Measurements from ENCODE around the gene SRRM2.

SRRM2 gene

GRCh38 chr16:2751577-2752034 lies 832 bp upstream of the SRRM2 start:
- peak overlapping the region; percentile 89 to 98 for H3K4me3 Mint-ChIP-seq
- peaks cover 0 to 2% of the 10 kb centered on the region in 2 donors for H3K9me3 Mint-ChIP-seq
- DNase-seq = no peak

GRCh38 chr16:2752850-2753732 lies 653 bp downstream of the SRRM2 start:
- Mint-ChIP-seq H3K4me3 (peak overlapping the region; percentile 89 to 98), H3K4me1 (ENCODE audit: low read depth in 2 of 2) (peaks cover 47 to 49% of the 10 kb centered on the region in 2 donors), H3K36me3 (ENCODE audit: insufficient read depth) (peaks cover 63% of the 10 kb centered on the region), H3K9me3 (peaks cover 0 to 2% of the 10 kb centered on the region in 2 donors), H3K27ac (peak overlapping the region; percentile 88 to 99), H3K27me3 (no peaks in the 10 kb centered on the region)
- no peak for DNase-seq
- peak; percentile 32 for ATAC-seq (replicated peaks)

More at GRCh38 chr16:2751577-2752034, 832 bp upstream of the SRRM2 start:
- peak overlapping the region; percentile 88 to 99 for H3K27ac Mint-ChIP-seq
- H3K4me1 Mint-ChIP-seq (ENCODE audit: low read depth in 2 of 2) = peaks cover 34 to 40% of the 10 kb centered on the region in 2 donors
- no peak for ATAC-seq (replicated peaks)
- peaks cover 53% of the 10 kb centered on the region for H3K36me3 Mint-ChIP-seq (ENCODE audit: insufficient read depth)
- H3K27me3 Mint-ChIP-seq = no peaks in the 10 kb centered on the region

DNA sequence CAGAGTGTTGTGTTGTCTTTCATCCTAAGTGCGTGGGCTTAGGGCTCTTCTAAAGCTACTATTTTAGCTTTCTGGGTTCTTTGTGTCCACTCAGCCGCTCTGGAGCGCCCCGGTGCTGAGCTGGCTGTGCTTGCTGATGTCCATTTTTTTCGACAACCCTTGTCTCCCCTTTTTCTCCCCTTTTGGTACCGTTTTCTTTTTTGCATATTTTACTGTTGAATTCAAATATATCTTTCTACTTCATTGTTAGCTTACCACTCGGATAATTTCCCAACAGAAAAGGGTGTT lies 1.2 kb downstream of the SRRM2 start:
- Mint-ChIP-seq H3K27ac (peak overlapping the region; percentile 88 to 99), H3K4me1 (ENCODE audit: low read depth in 2 of 2) (peaks cover 49 to 53% of the 10 kb centered on the region in 2 donors), H3K27me3 (no peaks in the 10 kb centered on the region), H3K4me3 (peak overlapping the region; percentile 89 to 98), H3K9me3 (peaks cover 0 to 2% of the 10 kb centered on the region in 2 donors), H3K36me3 (ENCODE audit: insufficient read depth) (peaks cover 69% of the 10 kb centered on the region)
- ATAC-seq (replicated peaks) (no peak), DNase-seq (no peak)

DNA sequence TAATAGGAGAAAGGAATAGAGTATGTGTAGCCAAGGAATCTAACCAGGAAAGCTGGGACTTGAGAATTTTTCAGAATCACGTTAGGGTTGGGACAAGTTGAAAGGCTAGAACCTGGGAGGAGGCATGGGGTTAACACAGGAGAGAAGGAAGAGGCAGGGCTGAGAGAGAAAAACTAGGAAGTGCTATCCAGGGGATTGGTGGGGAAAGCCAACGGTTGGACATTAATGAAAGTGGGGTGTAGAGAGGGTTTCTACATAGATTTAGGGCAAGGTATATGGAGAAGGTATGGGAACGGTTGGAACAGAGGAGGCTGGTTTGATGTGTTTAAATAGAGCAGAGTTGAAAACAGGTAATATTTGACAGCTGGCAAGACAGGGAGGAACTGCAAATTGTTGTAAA lies 2.7 kb downstream of the SRRM2 start:
- H3K36me3 Mint-ChIP-seq (ENCODE audit: insufficient read depth) = peaks cover 84% of the 10 kb centered on the region
- peak overlapping the region; percentile 89 to 98 for H3K4me3 Mint-ChIP-seq
- H3K27ac Mint-ChIP-seq = peak overlapping the region; percentile 88 to 99
- peaks cover 0 to 2% of the 10 kb centered on the region in 2 donors for H3K9me3 Mint-ChIP-seq
- no peaks in the 10 kb centered on the region for H3K27me3 Mint-ChIP-seq
- ATAC-seq (replicated peaks) (no peak), DNase-seq (no peak)
- H3K4me1 Mint-ChIP-seq (ENCODE audit: low read depth in 2 of 2) = peaks cover 47 to 64% of the 10 kb centered on the region in 2 donors

DNA sequence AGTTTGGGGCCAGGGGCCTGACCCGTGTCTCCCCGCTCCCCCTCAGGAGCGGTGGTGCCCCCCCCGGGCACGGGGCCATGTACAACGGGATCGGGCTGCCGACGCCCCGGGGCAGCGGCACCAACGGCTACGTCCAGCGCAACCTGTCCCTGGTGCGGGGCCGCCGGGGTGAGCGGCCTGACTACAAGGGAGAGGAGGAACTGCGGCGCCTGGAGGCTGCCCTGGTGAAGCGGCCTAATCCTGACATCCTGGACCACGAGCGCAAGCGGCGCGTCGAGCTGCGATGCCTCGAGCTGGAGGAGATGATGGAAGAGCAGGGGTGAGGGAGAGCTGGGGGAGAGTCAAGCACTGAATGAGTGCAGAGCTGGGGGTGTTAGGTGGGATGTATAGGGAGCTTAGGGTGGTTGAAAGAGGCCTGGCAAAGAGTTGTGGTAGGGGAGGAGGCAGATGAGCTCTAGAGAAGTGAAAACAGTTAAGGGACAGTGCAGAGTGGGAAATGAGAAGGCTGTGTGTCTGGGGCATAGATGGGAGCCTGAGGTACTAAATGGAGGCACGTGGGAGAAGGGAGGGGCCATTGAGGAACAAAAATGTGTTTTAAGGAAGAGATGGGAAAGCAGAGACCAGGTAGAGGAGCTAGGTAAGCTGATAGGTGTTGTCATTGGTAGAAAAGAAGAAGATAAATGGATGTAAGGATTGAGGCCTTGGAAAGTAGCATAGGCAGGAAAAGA lies 4.0 kb downstream of the SRRM2 start:
- peaks cover 87% of the 10 kb centered on the region for H3K36me3 Mint-ChIP-seq (ENCODE audit: insufficient read depth)

GRCh38 chr16:2757344-2757743 lies 4.9 kb downstream of the SRRM2 start:
- no peak for ATAC-seq (replicated peaks)
- Mint-ChIP-seq H3K36me3 (ENCODE audit: insufficient read depth) (peaks cover 87% of the 10 kb centered on the region), H3K27me3 (no peaks in the 10 kb centered on the region), H3K4me3 (no peak overlapping the region), H3K4me1 (ENCODE audit: low read depth in 2 of 2) (peaks cover 41 to 62% of the 10 kb centered on the region in 2 donors), H3K27ac (peak overlapping the region; percentile 69 to 88), H3K9me3 (no peaks in the 10 kb centered on the region)
- DNase-seq = no peak

More for the DNA sequence above, 4.0 kb downstream of the SRRM2 start:
- H3K4me1 Mint-ChIP-seq (ENCODE audit: low read depth in 2 of 2) = peaks cover 43 to 62% of the 10 kb centered on the region in 2 donors
- H3K27me3 Mint-ChIP-seq = no peaks in the 10 kb centered on the region
- H3K9me3 Mint-ChIP-seq = no peaks in the 10 kb centered on the region
- H3K27ac Mint-ChIP-seq = peak overlapping the region; percentile 88 to 99
- H3K4me3 Mint-ChIP-seq = peak overlapping the region in 1 of 2 donors; percentile 98
- ATAC-seq (replicated peaks) = no peak
- DNase-seq = no peak

DNA sequence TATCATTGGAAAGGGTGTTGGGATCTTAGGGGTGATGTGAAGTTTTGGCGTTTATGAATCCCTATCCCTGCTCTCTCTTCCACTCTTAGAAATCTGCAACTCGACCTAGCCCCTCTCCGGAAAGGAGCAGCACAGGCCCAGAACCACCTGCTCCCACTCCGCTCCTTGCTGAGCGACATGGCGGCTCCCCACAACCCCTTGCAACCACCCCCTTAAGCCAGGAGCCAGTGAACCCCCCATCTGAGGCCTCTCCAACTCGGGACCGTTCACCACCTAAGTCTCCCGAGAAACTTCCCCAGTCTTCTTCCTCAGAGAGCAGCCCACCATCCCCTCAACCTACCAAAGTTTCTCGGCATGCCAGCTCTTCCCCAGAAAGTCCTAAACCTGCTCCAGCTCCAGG lies 9.0 kb downstream of the SRRM2 start:
- no peaks in the 10 kb centered on the region for H3K27me3 Mint-ChIP-seq
- H3K27ac Mint-ChIP-seq = peak overlapping the region; percentile 46 to 61
- DNase-seq = no peak
- H3K36me3 Mint-ChIP-seq (ENCODE audit: insufficient read depth) = peaks cover 96% of the 10 kb centered on the region
- no peak overlapping the region for H3K4me3 Mint-ChIP-seq
- no peak for ATAC-seq (replicated peaks)
- peaks cover 17 to 40% of the 10 kb centered on the region in 2 donors for H3K4me1 Mint-ChIP-seq (ENCODE audit: low read depth in 2 of 2)
- no peaks in the 10 kb centered on the region for H3K9me3 Mint-ChIP-seq

GRCh38 chr16:2761886-2762583 lies 9.6 kb downstream of the SRRM2 start:
- H3K27ac Mint-ChIP-seq = peak overlapping the region; percentile 46 to 61
- ATAC-seq (replicated peaks) (no peak), DNase-seq (no peak)
- peaks cover 99% of the 10 kb centered on the region for H3K36me3 Mint-ChIP-seq (ENCODE audit: insufficient read depth)
- peaks cover 17 to 39% of the 10 kb centered on the region in 2 donors for H3K4me1 Mint-ChIP-seq (ENCODE audit: low read depth in 2 of 2)
- no peaks in the 10 kb centered on the region for H3K9me3 Mint-ChIP-seq
- H3K27me3 Mint-ChIP-seq = no peaks in the 10 kb centered on the region
- peak overlapping the region in 1 of 2 donors; percentile 2 for H3K4me3 Mint-ChIP-seq

DNA sequence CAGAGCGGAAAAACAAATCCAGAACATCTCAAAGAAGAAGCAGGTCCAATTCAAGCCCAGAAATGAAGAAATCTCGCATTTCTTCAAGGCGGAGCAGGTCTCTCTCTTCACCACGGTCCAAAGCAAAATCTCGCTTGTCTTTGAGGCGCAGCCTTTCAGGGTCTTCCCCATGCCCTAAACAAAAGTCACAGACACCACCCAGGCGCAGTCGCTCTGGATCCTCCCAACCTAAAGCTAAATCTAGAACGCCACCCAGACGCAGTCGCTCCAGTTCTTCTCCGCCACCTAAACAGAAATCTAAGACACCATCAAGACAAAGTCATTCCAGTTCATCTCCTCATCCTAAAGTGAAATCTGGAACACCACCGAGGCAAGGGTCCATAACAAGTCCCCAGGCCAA lies 10.3 kb downstream of the SRRM2 start:
- no peak for ATAC-seq (replicated peaks)
- peak overlapping the region; percentile 32 to 46 for H3K27ac Mint-ChIP-seq
- no peaks in the 10 kb centered on the region for H3K9me3 Mint-ChIP-seq
- H3K4me3 Mint-ChIP-seq = peak overlapping the region in 1 of 2 donors; percentile 2
- no peaks in the 10 kb centered on the region for H3K27me3 Mint-ChIP-seq
- peaks cover 100% of the 10 kb centered on the region for H3K36me3 Mint-ChIP-seq (ENCODE audit: insufficient read depth)
- peaks cover 13 to 36% of the 10 kb centered on the region in 2 donors for H3K4me1 Mint-ChIP-seq (ENCODE audit: low read depth in 2 of 2)
- DNase-seq = no peak

- Mint-ChIP-seq H3K27ac (peak overlapping the region in 1 of 2 donors; percentile 46), H3K4me1 (ENCODE audit: low read depth in 2 of 2) (peaks cover 17 to 36% of the 10 kb centered on the region in 2 donors), H3K36me3 (ENCODE audit: insufficient read depth) (peaks cover 100% of the 10 kb centered on the region), H3K9me3 (no peaks in the 10 kb centered on the region), H3K27me3 (no peaks in the 10 kb centered on the region), H3K4me3 (peak overlapping the region in 1 of 2 donors; percentile 2)
- DNase-seq (no peak), ATAC-seq (replicated peaks) (no peak)
Measured at GRCh38 chr16:2763173-2763572, 10.7 kb downstream of the SRRM2 start.

DNA sequence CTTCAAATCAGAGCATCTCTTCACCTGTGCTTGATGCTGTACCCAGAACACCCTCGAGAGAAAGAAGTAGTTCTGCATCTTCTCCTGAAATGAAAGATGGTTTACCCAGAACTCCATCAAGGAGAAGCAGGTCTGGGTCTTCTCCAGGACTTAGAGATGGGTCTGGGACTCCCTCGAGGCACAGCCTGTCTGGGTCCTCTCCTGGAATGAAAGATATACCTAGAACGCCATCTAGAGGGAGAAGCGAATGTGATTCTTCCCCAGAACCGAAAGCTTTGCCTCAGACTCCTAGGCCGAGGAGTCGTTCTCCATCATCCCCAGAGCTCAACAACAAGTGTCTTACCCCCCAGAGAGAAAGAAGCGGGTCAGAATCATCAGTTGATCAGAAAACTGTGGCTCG lies 12.3 kb downstream of the SRRM2 start:
- H3K9me3 Mint-ChIP-seq = no peaks in the 10 kb centered on the region
- H3K27me3 Mint-ChIP-seq = no peaks in the 10 kb centered on the region
- peak overlapping the region; percentile 46 to 95 for H3K27ac Mint-ChIP-seq
- ATAC-seq (replicated peaks) (no peak), DNase-seq (no peak)
- H3K4me1 Mint-ChIP-seq (ENCODE audit: low read depth in 2 of 2) = peaks cover 26 to 34% of the 10 kb centered on the region in 2 donors
- peaks cover 100% of the 10 kb centered on the region for H3K36me3 Mint-ChIP-seq (ENCODE audit: insufficient read depth)
- H3K4me3 Mint-ChIP-seq = no peak overlapping the region

DNA sequence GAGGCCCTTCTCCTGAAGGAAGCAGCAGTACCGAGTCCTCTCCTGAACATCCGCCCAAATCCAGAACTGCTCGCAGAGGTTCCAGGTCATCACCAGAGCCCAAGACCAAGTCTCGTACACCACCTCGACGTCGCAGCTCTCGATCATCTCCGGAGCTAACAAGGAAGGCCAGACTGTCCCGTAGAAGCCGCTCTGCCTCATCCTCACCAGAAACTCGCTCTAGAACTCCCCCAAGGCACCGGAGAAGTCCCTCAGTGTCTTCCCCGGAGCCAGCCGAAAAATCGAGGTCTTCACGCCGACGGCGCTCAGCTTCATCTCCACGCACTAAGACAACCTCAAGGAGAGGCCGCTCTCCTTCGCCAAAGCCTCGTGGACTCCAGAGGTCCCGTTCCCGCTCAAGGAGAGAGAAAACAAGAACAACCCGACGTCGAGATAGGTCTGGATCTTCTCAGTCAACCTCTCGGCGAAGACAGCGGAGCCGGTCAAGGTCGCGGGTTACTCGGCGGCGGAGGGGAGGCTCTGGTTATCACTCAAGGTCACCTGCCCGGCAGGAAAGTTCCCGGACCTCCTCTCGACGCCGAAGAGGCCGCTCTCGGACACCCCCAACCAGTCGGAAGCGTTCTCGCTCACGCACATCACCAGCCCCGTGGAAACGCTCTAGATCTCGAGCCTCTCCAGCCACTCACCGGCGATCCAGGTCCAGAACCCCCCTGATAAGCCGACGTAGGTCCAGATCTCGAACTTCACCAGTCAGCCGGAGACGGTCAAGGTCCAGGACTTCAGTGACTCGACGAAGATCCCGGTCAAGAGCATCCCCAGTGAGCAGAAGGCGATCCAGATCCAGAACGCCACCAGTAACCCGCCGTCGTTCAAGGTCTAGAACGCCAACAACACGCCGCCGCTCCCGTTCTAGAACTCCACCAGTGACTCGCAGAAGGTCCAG lies 13.3 kb downstream of the SRRM2 start:
- Mint-ChIP-seq H3K9me3 (no peaks in the 10 kb centered on the region), H3K36me3 (ENCODE audit: insufficient read depth) (peaks cover 100% of the 10 kb centered on the region), H3K4me3 (peak overlapping the region; percentile 29 to 51), H3K4me1 (ENCODE audit: low read depth in 2 of 2) (peaks cover 28 to 30% of the 10 kb centered on the region in 2 donors), H3K27ac (peak overlapping the region; percentile 76 to 95), H3K27me3 (no peaks in the 10 kb centered on the region)
- ATAC-seq (replicated peaks) (no peak), DNase-seq (no peak)
